OCI-LY7 (cell line): Measurements from ENCODE around the gene TMEM81. TPM values are rescaled to one million over a fixed set of nuclear protein-coding genes. Genes with fewer than 3 reads are reported as not detected.
A peak's percentile ranks its signal among the peaks of the same experiment; 100 is the strongest.

Experiments used
- BruUV-seq: library from RNA; stranded (reverse); fragments of 400-500 nt; replicated peaks from 2 replicates; lab custom pipeline; 2021; lab: Mats Ljungman, UMichigan
- CTCF ChIA-PET: fragments of 300-600 bp; sonication (Branson Sonifier 250); formaldehyde crosslinking; loops from one replicate; lab custom pipeline; 2022; ENCODE audit warnings: antibody characterized with exemption; ENCODE audit not compliant: unreplicated experiment; lab: Charles Lee
- POLR2A ChIA-PET: fragments of 300-600 bp; sonication (Branson Sonifier 250); formaldehyde crosslinking; loops from one replicate; lab custom pipeline; 2022; ENCODE audit warnings: antibody characterized with exemption; lab: Charles Lee
- DNase-seq: peaks from one replicate; pipeline ENCODE4 v3.0.0-alpha.2; 2015; ENCODE audit warnings: low spot score
- H2AFZ ChIP-seq: fragments of 200-600 bp; sonication (generic), shearing (Covaris generic); 2 replicates; pipeline ENCODE4 v1.6.1; 2014; ENCODE audit warnings: mild to moderate bottlenecking, antibody characterized with exemption, low read length, moderate library complexity
- H3K27ac ChIP-seq: fragments of 200-600 bp; sonication (generic); 2 replicates; pipeline ENCODE4 v1.5.1; 2014; ENCODE audit warnings: mixed run types, low read depth, mild to moderate bottlenecking, moderate library complexity, low read length, inconsistent platforms; ENCODE audit not compliant: poor library complexity, severe bottlenecking
- H3K36me3 ChIP-seq: fragments of 200-600 bp; sonication (generic); 2 replicates; pipeline ENCODE4 v1.6.1; 2014; ENCODE audit warnings: mild to moderate bottlenecking, antibody characterized with exemption, low read length, moderate library complexity, mixed read lengths; ENCODE audit not compliant: insufficient read depth
- H3K4me1 ChIP-seq: fragments of 200-600 bp; sonication (generic); 2 replicates; pipeline ENCODE4 v1.5.1; 2014; ENCODE audit warnings: mild to moderate bottlenecking, low read length; ENCODE audit not compliant: insufficient read depth, poor library complexity, severe bottlenecking
- H3K4me2 ChIP-seq: fragments of 200-600 bp; sonication (generic); 2 replicates; pipeline ENCODE4 v1.6.1; 2014; ENCODE audit warnings: mild to moderate bottlenecking, low read length
- H3K4me3 ChIP-seq: fragments of 200-600 bp; sonication (generic); 2 replicates; pipeline ENCODE4 v1.5.1; 2014; ENCODE audit warnings: mild to moderate bottlenecking, low read depth, low read length; ENCODE audit not compliant: poor library complexity, severe bottlenecking
- H3K79me2 ChIP-seq: fragments of 200-600 bp; sonication (generic); 2 replicates; pipeline ENCODE4 v1.6.1; 2016; ENCODE audit warnings: low read depth, mild to moderate bottlenecking, low read length, moderate library complexity, mixed read lengths; ENCODE audit not compliant: insufficient read depth
- H3K9me2 ChIP-seq: fragments of 200-600 bp; sonication (generic); 2 replicates; pipeline ENCODE4 v1.6.1; 2016; ENCODE audit warnings: mild to moderate bottlenecking, low read length, mixed read lengths; ENCODE audit not compliant: insufficient read depth
- H3K9me3 ChIP-seq: fragments of 200-600 bp; sonication (generic); 2 replicates; pipeline ENCODE4 v1.6.1; 2014; ENCODE audit warnings: mild to moderate bottlenecking, mixed run types, low read length, mixed read lengths
- H4K20me1 ChIP-seq: fragments of 200-600 bp; sonication (generic); 2 replicates; pipeline ENCODE4 v1.6.1; 2014; ENCODE audit warnings: mild to moderate bottlenecking, antibody characterized with exemption, low read length, moderate library complexity, mixed read lengths; ENCODE audit not compliant: insufficient read depth
- EZH2phosphoT487 ChIP-seq: fragments of 200-600 bp; sonication (generic); IDR thresholded peaks from 2 replicates; pipeline ENCODE4 v1.6.1; 2018; ENCODE audit warnings: low read depth, borderline replicate concordance, mild to moderate bottlenecking, mixed run types, antibody characterized with exemption, low read length, moderate library complexity, mixed read lengths
- intact Hi-C: fragments of 100-400 bp; cut with micrococcal nuclease; formaldehyde crosslinking; loops from one replicate; pipeline ENCODE4 v1.10.0; 2022; ENCODE audit not compliant: unreplicated experiment
- total RNA-seq, 2 experiments: library from RNA; depleted of rRNA in 1 of 2; stranded (reverse); fragments of >200 nt in 1 of 2; shearing (Covaris generic) in 1 of 2; gene quantifications; 2 replicates each; pipeline ENCODE4 v1.2.3, GENCODE V29; 2014 to 2022
- TF ChIP-seq, protein P1 (sequence below): fragments of 200-600 bp; sonication (generic); conservative IDR thresholded peaks from 2 replicates; pipeline ENCODE4 v1.5.1; 2014; ENCODE audit warnings: mild to moderate bottlenecking, antibody characterized with exemption, low read length, moderate library complexity, mixed read lengths

Gene TMEM81
- total RNA-seq, 2 experiments from 2014 or later: 3.2 to 3.4 TPM

DNA sequence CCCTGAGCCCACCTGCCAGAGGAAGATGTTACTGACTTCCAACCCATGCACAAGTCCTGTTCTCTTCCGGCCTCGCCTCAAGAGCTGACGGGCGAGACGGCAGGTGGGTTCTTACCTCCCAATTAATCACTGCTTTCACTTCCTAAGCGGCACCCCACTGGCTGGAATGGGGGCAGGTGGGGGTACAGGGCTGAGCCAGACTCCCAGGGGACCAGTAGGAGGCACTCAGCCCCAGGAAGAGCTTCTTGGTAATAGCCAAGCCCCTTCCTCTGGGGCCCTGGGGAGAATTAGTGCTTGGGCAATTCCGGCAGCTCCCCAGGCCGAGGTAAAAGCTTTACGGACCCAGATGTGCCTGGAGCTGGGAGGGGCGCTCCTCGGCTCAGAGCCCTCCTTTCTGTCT, 31.6 kb downstream of the TMEM81 start:
- TF ChIP-seq EZH2phosphoT487: no peak
- TF ChIP-seq, protein P1, sequence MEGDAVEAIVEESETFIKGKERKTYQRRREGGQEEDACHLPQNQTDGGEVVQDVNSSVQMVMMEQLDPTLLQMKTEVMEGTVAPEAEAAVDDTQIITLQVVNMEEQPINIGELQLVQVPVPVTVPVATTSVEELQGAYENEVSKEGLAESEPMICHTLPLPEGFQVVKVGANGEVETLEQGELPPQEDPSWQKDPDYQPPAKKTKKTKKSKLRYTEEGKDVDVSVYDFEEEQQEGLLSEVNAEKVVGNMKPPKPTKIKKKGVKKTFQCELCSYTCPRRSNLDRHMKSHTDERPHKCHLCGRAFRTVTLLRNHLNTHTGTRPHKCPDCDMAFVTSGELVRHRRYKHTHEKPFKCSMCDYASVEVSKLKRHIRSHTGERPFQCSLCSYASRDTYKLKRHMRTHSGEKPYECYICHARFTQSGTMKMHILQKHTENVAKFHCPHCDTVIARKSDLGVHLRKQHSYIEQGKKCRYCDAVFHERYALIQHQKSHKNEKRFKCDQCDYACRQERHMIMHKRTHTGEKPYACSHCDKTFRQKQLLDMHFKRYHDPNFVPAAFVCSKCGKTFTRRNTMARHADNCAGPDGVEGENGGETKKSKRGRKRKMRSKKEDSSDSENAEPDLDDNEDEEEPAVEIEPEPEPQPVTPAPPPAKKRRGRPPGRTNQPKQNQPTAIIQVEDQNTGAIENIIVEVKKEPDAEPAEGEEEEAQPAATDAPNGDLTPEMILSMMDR: no peak

DNA sequence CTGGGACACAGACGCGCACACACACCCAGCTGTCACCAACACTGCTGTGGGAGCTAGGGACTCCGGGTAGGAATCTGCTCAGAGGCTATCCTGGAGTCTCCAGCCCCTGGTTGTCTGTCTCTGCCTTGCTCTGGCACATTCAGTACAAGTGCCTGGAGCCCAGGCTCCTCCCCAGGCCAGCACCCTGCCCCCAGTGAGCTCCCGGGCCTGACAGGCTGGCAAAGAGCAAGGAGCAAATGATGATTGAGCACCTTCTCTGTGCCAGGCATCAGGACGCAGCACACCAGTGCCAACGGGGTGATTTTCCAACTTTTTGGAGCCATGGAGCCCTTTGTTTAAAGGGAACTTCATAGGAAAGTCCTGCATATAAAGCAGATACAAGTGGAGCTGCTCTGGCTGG, 34.8 kb downstream of the TMEM81 start:
- no peak overlapping the region for H3K27ac ChIP-seq
- H3K9me2 ChIP-seq: no peaks in the 10 kb centered on the region
- H3K4me2 ChIP-seq: no peak overlapping the region
- TF ChIP-seq, protein P1: no peak
- no peak for TF ChIP-seq EZH2phosphoT487
- intact Hi-C loops: no loop called here
- BruUV-seq: no TSS peak
- H4K20me1 ChIP-seq: no peaks in the 10 kb centered on the region
- DNase-seq: no peak
- no peaks in the 10 kb centered on the region for H3K9me3 ChIP-seq
- peaks cover 7% of the 10 kb centered on the region for H3K4me1 ChIP-seq
- no peak overlapping the region for H3K4me3 ChIP-seq
- H2AFZ ChIP-seq: no peak overlapping the region
- H3K36me3 ChIP-seq: no peaks in the 10 kb centered on the region
- POLR2A ChIA-PET: interaction anchor here (0.6 kb wide), 1 partner anchor 124 kb away, joined by 6 read pairs; no protein-coding TSS in a partner anchor
- CTCF ChIA-PET: no interaction called here
- no peaks in the 10 kb centered on the region for H3K79me2 ChIP-seq

More for the DNA sequence above, 31.6 kb downstream of the TMEM81 start:
- intact Hi-C loops: no loop called here
- no TSS peak for BruUV-seq
- no peaks in the 10 kb centered on the region for H3K9me2 ChIP-seq
- H3K4me2 ChIP-seq: no peak overlapping the region
- H3K79me2 ChIP-seq: no peaks in the 10 kb centered on the region
- DNase-seq: peak; percentile 10
- H3K36me3 ChIP-seq: no peaks in the 10 kb centered on the region
- no peak overlapping the region for H3K4me3 ChIP-seq
- ChIA-PET CTCF (interaction anchor here (1.1 kb wide), 1 partner anchor 9 kb away, joined by 6 read pairs; no protein-coding TSS in a partner anchor), POLR2A (interaction anchor here (0.6 kb wide), 1 partner anchor 56 kb away, joined by 3 read pairs; no protein-coding TSS in a partner anchor)
- H3K9me3 ChIP-seq: no peaks in the 10 kb centered on the region
- no peak overlapping the region for H2AFZ ChIP-seq
- H4K20me1 ChIP-seq: no peaks in the 10 kb centered on the region
- H3K4me1 ChIP-seq: peaks cover 7% of the 10 kb centered on the region
- no peak overlapping the region for H3K27ac ChIP-seq

DNA sequence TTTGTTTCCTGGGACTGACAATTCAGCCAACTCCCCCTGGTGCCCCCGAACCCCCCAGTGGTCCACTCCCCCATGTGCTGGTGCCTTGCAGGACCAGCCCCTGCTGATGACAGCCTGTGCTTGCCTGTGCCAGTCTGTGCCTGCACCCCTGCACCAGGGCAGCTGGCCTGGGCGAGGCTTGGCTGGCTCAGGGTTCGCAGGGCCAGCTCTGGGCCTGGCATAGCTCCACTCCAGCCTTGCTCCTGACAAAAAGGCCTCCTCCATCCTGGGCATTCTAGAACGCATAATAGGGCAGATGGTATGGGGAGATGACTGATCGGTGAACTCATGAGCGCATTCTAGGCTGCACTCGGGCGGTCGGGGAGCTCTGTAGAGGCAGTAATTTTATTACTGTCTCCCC, 35.9 kb downstream of the TMEM81 start:
- TF ChIP-seq, protein P1: no peak
- TF ChIP-seq EZH2phosphoT487: no peak
- no peaks in the 10 kb centered on the region for H3K9me2 ChIP-seq
- BruUV-seq: no TSS peak
- peaks cover 7% of the 10 kb centered on the region for H3K4me1 ChIP-seq
- H3K4me3 ChIP-seq: no peak overlapping the region
- CTCF ChIA-PET: interaction anchor here (0.7 kb wide), 1 partner anchor 13 kb away, joined by 4 read pairs; no protein-coding TSS in a partner anchor
- H3K27ac ChIP-seq: no peak overlapping the region
- H3K79me2 ChIP-seq: no peaks in the 10 kb centered on the region
- H3K9me3 ChIP-seq: no peaks in the 10 kb centered on the region
- H2AFZ ChIP-seq: no peak overlapping the region
- POLR2A ChIA-PET: no interaction called here
- no peaks in the 10 kb centered on the region for H4K20me1 ChIP-seq
- intact Hi-C loops: no loop called here
- no peak overlapping the region for H3K4me2 ChIP-seq
- no peak for DNase-seq
- H3K36me3 ChIP-seq: no peaks in the 10 kb centered on the region
